MCF 10A (cell line): Measurements from ENCODE around the gene WDR17. TPM values are rescaled to one million over a fixed set of nuclear protein-coding genes. Genes with fewer than 3 reads are reported as not detected.
"Not testable (repeated sequence)": the region's sequence is repeated elsewhere in the genome, so short reads cannot be mapped to it uniquely, and the experiment has no call there.

ENCODE experiments used
- BruUV-seq: library from RNA; stranded (reverse); fragments of 400-500 nt; replicated peaks from 2 replicates; lab custom pipeline; 2021; lab: Mats Ljungman, UMichigan
- CTCF ChIA-PET: fragments of 300-600 bp; sonication (Branson Sonifier 250); formaldehyde crosslinking; extraction: SDS; loops from one replicate; lab custom pipeline; 2021; ENCODE audit warnings: antibody characterized with exemption, inconsistent platforms; lab: Yijun Ruan, JAX
- POLR2A ChIA-PET: fragments of 300-600, 350-650 bp; sonication (Branson Sonifier 250); formaldehyde crosslinking; extraction: SDS; loops from one replicate; lab custom pipeline; 2020; ENCODE audit warnings: antibody characterized with exemption, inconsistent platforms; lab: Yijun Ruan, JAX
- DNase-seq: peaks from one replicate; pipeline ENCODE4 v3.0.0-alpha.2; 2018; ENCODE audit not compliant: unreplicated experiment
- H3K27ac Mint-ChIP-seq: one replicate; pipeline ENCODE4 v1.8.0; 2022; ENCODE audit warnings: mild to moderate bottlenecking, low read depth, mixed read lengths; ENCODE audit not compliant: unreplicated experiment
- H3K27me3 Mint-ChIP-seq: one replicate; pipeline ENCODE4 v1.8.0; 2022; ENCODE audit warnings: mixed read lengths; ENCODE audit not compliant: insufficient read depth, unreplicated experiment
- H3K36me3 Mint-ChIP-seq: one replicate; pipeline ENCODE4 v1.8.0; 2022; ENCODE audit warnings: mild to moderate bottlenecking, moderate library complexity, mixed read lengths; ENCODE audit not compliant: insufficient read depth, unreplicated experiment
- H3K4me1 Mint-ChIP-seq: one replicate; pipeline ENCODE4 v1.8.0; 2022; ENCODE audit warnings: mixed read lengths; ENCODE audit not compliant: insufficient read depth, unreplicated experiment
- H3K4me3 Mint-ChIP-seq: one replicate; pipeline ENCODE4 v1.8.0; 2022; ENCODE audit warnings: mild to moderate bottlenecking, moderate library complexity, mixed read lengths; ENCODE audit not compliant: unreplicated experiment
- H3K9me3 Mint-ChIP-seq: one replicate; pipeline ENCODE4 v1.8.0; 2022; ENCODE audit warnings: mixed read lengths; ENCODE audit not compliant: unreplicated experiment
- intact Hi-C: fragments of 100-400 bp; cut with micrococcal nuclease; formaldehyde crosslinking; loops from 2 replicates; pipeline ENCODE4 v1.14.1; 2022
- total RNA-seq: library from RNA; stranded (reverse); gene quantifications from 2 replicates; pipeline ENCODE4 v1.2.3, GENCODE V29; 2022
- TF ChIP-seq, protein P1 (sequence below): fragments of 200-600 bp; IDR thresholded peaks from one replicate; pipeline ENCODE4 v1.8.0; 2022; ENCODE audit warnings: antibody characterized with exemption, mild to moderate bottlenecking; ENCODE audit not compliant: unreplicated experiment

Gene WDR17
- total RNA-seq, 1 experiment from 2014 or later: 1.5 TPM

DNA sequence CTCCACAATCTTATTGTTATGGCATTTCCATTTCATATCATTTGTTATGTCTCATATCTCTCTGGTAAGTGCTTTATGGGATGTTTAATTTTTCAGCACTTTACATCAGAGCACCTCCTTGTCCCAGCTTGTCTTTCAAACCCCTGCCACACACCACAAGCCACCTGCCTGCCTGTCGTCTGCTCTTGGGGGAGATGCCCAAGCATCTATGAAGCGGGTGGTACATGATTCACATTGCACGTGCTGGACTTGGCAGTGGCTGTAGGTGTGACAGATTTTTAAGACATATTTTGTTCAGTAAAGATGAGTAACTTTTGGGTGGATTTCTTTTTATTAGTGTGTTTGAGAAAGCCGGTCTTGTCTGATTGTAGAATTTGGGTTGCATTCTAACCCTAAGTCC is 143.9 kb downstream of the WDR17 start:
- intact Hi-C loops: no loop called here
- Mint-ChIP-seq H3K27me3 (no peaks in the 10 kb centered on the region), H3K9me3 (peaks cover 9% of the 10 kb centered on the region), H3K27ac (no peak overlapping the region), H3K4me3 (no peak overlapping the region), H3K4me1 (no peaks in the 10 kb centered on the region), H3K36me3 (no peaks in the 10 kb centered on the region)
- no peak for DNase-seq
- TF ChIP-seq, protein P1, sequence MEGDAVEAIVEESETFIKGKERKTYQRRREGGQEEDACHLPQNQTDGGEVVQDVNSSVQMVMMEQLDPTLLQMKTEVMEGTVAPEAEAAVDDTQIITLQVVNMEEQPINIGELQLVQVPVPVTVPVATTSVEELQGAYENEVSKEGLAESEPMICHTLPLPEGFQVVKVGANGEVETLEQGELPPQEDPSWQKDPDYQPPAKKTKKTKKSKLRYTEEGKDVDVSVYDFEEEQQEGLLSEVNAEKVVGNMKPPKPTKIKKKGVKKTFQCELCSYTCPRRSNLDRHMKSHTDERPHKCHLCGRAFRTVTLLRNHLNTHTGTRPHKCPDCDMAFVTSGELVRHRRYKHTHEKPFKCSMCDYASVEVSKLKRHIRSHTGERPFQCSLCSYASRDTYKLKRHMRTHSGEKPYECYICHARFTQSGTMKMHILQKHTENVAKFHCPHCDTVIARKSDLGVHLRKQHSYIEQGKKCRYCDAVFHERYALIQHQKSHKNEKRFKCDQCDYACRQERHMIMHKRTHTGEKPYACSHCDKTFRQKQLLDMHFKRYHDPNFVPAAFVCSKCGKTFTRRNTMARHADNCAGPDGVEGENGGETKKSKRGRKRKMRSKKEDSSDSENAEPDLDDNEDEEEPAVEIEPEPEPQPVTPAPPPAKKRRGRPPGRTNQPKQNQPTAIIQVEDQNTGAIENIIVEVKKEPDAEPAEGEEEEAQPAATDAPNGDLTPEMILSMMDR: no peak
- POLR2A ChIA-PET: interaction anchor here (0.6 to 1.2 kb wide), 2 partner anchors 24 to 44 kb away, joined by 3 to 5 read pairs; no protein-coding TSS in a partner anchor
- BruUV-seq: no TSS peak
- CTCF ChIA-PET: interaction anchor here (0.7 kb wide), 1 partner anchor 13 kb away, joined by 3 read pairs; no protein-coding TSS in a partner anchor

DNA sequence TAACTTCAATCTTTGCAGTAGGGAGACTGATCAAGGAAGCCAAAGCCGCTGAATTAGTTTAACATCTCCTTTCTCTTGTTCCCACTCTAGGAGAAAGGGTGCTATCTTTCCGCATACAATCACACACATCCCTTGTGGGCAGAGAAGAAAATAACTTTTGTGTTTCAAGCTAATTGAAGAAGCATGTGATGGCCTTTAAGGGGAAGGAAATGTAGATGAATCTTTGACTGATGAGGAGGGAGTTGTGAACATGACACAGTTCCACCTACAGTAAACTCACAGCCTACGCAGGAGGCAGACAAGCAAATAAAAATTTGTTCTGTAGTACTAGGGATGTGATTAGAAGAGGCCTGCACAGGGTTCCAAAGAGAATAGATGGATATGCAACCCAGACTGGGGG is 144.5 kb downstream of the WDR17 start:
- TF ChIP-seq, protein P1: no peak
- Mint-ChIP-seq H3K9me3 (peaks cover 9% of the 10 kb centered on the region), H3K4me1 (no peaks in the 10 kb centered on the region), H3K27ac (no peak overlapping the region), H3K4me3 (no peak overlapping the region), H3K36me3 (no peaks in the 10 kb centered on the region), H3K27me3 (no peaks in the 10 kb centered on the region)
- DNase-seq: no peak
- ChIA-PET POLR2A (interaction anchor here (1.2 kb wide), 1 partner anchor 25 kb away, joined by 5 read pairs; no protein-coding TSS in a partner anchor), CTCF (interaction anchor here (0.7 kb wide), 1 partner anchor 13 kb away, joined by 3 read pairs; no protein-coding TSS in a partner anchor)
- intact Hi-C loops: no loop called here
- BruUV-seq: no TSS peak

DNA sequence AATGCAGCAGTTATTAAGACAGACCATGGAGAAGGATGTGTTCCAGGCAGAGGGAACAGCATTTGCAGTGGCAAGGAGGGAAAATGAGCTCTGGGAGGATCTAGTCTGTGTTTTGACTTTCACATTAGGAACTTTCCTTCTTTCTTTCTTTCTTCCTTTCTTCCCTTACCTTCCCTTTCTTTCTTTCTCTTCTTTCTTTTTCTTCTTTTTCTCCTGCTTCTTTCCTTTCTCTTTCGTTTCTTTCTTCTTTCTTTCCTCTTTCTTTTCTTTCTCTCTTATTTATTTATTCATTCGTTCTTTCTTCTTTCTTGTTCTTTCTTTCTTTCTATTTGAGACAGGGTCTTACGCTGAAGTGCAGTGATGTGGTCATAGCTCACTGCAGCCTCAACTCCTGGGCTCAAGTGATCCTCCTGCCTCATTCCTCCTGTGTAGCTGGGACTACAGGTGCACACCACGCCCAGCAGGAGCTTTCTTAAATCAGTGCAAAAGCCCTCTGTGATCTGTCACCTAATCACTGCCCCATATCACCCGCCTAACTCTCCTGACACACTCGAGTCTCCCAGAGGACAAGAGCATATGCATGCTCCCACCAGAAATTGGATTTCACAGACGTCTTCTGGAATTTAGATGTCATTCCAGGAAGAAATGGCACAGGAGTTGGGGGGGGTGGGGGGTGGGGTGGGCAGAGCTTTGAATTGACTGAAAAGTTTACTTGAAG is 145.1 kb downstream of the WDR17 start:
- H3K9me3 Mint-ChIP-seq: peaks cover 9% of the 10 kb centered on the region
- H3K27ac Mint-ChIP-seq: no peak overlapping the region
- H3K27me3 Mint-ChIP-seq: no peaks in the 10 kb centered on the region
- intact Hi-C loops: no loop called here
- ChIA-PET CTCF (no interaction called here), POLR2A (interaction anchor here (1.2 kb wide), 1 partner anchor 26 kb away, joined by 5 read pairs; no protein-coding TSS in a partner anchor)
- no TSS peak for BruUV-seq
- H3K4me1 Mint-ChIP-seq: no peaks in the 10 kb centered on the region
- DNase-seq: no peak
- TF ChIP-seq, protein P1: no peak
- H3K4me3 Mint-ChIP-seq: no peak overlapping the region
- no peaks in the 10 kb centered on the region for H3K36me3 Mint-ChIP-seq

DNA sequence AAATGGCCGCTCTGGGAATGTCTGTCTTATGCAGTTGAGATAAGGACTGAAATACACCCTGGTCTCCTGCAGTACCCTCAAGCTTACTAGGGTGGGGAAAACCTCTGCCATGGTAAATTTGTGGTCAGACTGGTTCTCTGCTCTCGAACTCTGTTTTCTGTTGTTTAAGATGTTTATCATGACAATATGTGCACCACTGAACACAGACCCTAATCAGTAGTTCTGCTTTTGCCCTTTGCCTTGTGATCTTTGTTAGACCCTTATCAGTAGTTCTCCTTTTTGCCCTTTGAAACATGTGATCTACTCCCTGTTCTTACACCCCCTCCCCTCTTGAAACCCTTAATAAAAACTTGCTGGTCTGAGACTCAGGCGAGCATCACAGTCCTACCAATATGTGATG is 146.7 kb downstream of the WDR17 start:
- BruUV-seq, H3K36me3 Mint-ChIP-seq, H3K27me3 Mint-ChIP-seq, H3K9me3 Mint-ChIP-seq, H3K4me3 Mint-ChIP-seq, intact Hi-C loops, POLR2A ChIA-PET, H3K27ac Mint-ChIP-seq, DNase-seq, H3K4me1 Mint-ChIP-seq: not testable (repeated sequence)
- CTCF ChIA-PET: interaction anchor here (0.7 kb wide), 1 partner anchor 172 kb away, joined by 3 read pairs; no protein-coding TSS in a partner anchor
